AG04449 (cell line): Measurements from ENCODE around the gene C5orf58.

ENCODE experiments used
- CTCF ChIA-PET: fragments of 350-600 bp; formaldehyde crosslinking; extraction: SDS; loops from one replicate; lab custom pipeline; 2021; ENCODE audit warnings: antibody characterized with exemption; lab: Yijun Ruan, JAX
- POLR2A ChIA-PET: fragments of 400-600, 350-600 bp; formaldehyde crosslinking; extraction: SDS; loops from one replicate; lab custom pipeline; 2020; ENCODE audit warnings: antibody characterized with exemption, inconsistent platforms; lab: Yijun Ruan, JAX
- DNase-seq: peaks from one replicate; pipeline ENCODE4 v3.0.0-alpha.2; 2010; ENCODE audit warnings: low read depth, low spot score
- H3K4me3 ChIP-seq: 2 replicates; pipeline ENCODE4 v1.5.1; 2011; ENCODE audit warnings: low read depth, mild to moderate bottlenecking, control low read depth, low read length
- TF ChIP-seq, protein P1 (sequence below): IDR thresholded peaks from one replicate; pipeline ENCODE4 v1.5.1; 2011; ENCODE audit warnings: mild to moderate bottlenecking, moderate library complexity, low read length, control low read depth, inconsistent platforms; ENCODE audit not compliant: insufficient read depth; ENCODE audit errors: missing control alignments

The C5orf58 gene

DNA sequence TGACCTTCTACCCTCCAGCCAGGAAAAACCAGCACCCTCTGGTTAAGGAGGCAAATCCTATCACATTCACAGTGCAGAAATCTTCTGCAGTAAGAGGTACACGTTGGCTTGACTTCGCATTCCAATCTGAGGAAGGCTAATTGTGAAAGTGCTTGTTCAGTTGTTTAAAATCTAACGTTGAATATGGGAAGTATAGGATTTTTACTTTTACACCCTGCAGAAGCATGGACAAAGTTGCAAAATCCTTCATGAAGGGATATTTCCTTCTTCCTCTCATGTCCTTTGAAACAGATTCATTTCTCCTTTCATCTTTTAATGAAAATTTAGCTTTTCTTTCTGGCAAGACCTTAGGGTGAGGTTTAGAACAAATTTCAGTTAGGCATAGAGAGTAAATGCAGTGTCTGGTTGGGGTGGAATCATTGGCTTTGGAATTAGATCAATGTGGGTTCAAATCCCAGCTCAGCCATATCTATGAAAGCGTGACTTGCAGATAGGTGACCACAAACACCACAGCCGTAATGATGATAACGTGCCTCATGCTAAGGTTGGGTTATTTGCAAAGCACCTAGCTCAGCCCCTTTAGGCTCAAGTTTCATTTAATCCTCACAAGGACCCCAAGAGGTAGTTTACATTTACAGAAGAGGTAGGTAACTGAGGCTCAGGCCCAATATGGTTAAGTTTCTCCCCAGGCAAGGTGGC, 42.2 kb upstream of the C5orf58 start:
- ChIA-PET CTCF (interaction anchor here (1.0 to 9.1 kb wide), 3 partner anchors 7 to 91 kb away, joined by 3 to 96 read pairs (median 19); no protein-coding TSS in a partner anchor), POLR2A (no interaction called here)
- TF ChIP-seq, protein P1, sequence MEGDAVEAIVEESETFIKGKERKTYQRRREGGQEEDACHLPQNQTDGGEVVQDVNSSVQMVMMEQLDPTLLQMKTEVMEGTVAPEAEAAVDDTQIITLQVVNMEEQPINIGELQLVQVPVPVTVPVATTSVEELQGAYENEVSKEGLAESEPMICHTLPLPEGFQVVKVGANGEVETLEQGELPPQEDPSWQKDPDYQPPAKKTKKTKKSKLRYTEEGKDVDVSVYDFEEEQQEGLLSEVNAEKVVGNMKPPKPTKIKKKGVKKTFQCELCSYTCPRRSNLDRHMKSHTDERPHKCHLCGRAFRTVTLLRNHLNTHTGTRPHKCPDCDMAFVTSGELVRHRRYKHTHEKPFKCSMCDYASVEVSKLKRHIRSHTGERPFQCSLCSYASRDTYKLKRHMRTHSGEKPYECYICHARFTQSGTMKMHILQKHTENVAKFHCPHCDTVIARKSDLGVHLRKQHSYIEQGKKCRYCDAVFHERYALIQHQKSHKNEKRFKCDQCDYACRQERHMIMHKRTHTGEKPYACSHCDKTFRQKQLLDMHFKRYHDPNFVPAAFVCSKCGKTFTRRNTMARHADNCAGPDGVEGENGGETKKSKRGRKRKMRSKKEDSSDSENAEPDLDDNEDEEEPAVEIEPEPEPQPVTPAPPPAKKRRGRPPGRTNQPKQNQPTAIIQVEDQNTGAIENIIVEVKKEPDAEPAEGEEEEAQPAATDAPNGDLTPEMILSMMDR: no peak
- H3K4me3 ChIP-seq: no peak overlapping the region
- no peak for DNase-seq

DNA sequence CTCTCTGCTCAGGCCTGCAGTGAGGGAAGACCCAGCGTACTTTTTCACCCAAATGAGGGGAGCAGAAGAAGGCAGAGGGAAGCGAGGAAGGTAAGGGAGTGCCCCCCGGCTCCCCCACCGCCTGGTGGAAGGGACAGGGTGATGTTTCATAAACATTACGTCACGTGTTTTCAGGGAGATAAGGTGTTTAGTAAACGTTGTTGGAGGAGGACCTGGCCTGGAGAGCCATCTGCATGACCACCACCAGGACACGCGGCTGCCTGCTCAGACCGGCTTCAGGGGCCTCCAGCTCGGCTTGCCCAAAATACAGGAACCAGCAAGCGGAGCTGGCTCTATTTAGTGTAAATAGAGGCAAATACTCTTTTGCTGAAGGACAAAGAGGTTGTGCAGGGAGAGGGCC, 40.0 kb upstream of the C5orf58 start:
- POLR2A ChIA-PET: no interaction called here
- CTCF ChIA-PET: interaction anchor here (2.8 to 9.1 kb wide), 3 partner anchors 9 to 93 kb away, joined by 19 to 96 read pairs (median 30); no protein-coding TSS in a partner anchor
- TF ChIP-seq, protein P1: no peak

DNA sequence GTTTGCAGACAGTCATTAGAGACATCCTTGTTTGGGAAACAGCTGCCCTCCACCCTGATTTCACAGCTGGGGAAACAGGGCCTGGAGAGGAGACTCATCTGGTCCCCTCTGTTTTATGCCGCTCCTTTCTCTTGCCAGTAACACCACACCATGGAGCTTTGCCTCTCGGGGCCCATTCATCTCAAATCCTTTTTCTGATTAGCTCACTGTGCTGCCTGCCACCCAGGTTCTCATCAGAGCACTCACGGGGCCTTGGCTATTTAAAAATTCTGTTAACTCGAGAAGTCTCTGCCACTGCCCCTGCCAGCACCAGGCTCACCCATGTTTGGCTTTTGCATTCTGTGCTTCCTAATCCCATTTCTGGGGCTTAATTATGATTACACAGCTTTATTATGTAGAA, 36.8 kb upstream of the C5orf58 start:
- POLR2A ChIA-PET: no interaction called here
- TF ChIP-seq, protein P1: no peak
- CTCF ChIA-PET: interaction anchor here (0.9 to 9.1 kb wide), 6 partner anchors 8 to 216 kb away, joined by 4 to 96 read pairs (median 5); no protein-coding TSS in a partner anchor
- no peak overlapping the region for H3K4me3 ChIP-seq
- DNase-seq: no peak

More for the DNA sequence above, 40.0 kb upstream of the C5orf58 start:
- no peak for DNase-seq
- H3K4me3 ChIP-seq: no peak overlapping the region

DNA sequence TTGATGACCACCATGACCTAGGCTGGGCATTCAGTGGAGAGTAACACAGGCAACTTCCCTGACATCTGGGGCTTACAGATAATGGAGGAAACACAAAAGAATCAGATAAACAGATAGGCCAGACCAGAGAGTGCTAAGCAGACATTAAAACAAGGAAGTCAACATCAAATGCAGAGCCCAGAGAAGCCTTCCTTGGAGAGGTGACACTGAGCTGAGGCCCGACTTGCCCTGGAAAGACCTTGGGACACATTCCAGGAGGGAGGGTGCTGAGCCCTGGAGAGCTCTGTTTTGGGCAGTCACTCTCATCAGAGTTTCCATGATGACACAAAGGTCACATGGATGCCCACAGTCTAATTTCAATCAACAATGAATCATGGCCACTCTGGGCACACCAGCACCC, 31.9 kb upstream of the C5orf58 start:
- DNase-seq: no peak
- TF ChIP-seq, protein P1: no peak
- POLR2A ChIA-PET: no interaction called here
- CTCF ChIA-PET: interaction anchor here (0.9 to 1.6 kb wide), 5 partner anchors 14 to 106 kb away, joined by 3 to 11 read pairs (median 5); no protein-coding TSS in a partner anchor
- H3K4me3 ChIP-seq: no peak overlapping the region

DNA sequence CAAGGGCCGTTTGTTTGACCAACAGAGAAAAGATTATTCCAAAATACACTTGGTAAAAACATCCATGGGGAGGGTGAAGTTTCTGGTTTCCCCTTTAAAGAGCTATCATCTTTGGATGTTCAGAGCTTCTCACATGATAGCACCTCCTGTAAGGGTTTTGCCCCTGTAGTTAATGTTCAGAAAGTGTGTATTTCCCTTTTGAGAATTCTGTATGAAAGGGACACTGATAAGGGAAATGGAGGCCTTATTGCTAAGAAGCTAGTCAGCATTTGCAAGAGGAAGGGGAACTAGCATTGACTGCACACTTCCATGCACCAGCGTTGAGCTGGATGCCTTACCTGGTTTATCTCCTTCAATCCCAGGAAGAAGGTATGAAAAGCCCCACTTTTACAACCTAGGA, 31.5 kb upstream of the C5orf58 start:
- TF ChIP-seq, protein P1: no peak
- POLR2A ChIA-PET: no interaction called here
- no peak overlapping the region for H3K4me3 ChIP-seq
- CTCF ChIA-PET: interaction anchor here (1.0 to 1.8 kb wide), 3 partner anchors 15 to 101 kb away, joined by 3 to 7 read pairs (median 5); no protein-coding TSS in a partner anchor
- DNase-seq: no peak

DNA sequence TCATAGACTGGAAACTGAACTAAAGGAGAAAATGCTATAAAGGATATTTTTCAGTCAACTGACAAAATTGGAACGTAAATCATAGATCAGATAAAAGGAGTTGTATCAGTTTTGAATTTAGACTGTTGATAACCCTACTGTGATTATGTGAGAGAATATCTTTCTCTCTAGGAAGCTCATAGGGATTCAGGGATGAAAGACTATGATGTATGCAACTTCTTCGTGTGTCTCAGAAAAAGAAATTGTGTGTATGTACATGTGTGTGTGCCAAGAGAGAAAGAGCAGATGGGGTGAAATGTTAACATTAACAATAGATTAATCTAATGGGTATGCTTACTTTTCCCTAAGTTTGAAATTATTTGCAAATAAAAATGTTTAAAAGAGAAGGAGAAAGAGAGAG, 30.7 kb upstream of the C5orf58 start:
- TF ChIP-seq, protein P1: no peak
- no peak for DNase-seq
- H3K4me3 ChIP-seq: no peak overlapping the region
- ChIA-PET CTCF (interaction anchor here (1.5 to 1.8 kb wide), 2 partner anchors 17 to 102 kb away, joined by 5 to 7 read pairs; no protein-coding TSS in a partner anchor), POLR2A (no interaction called here)
